Cortex of kidney (tissue), 1 donor: ENCODE data around the gene ERBB4.
"Not testable (repeated sequence)": the region's sequence is repeated elsewhere in the genome, so short reads cannot be mapped to it uniquely, and the experiment has no call there.

Source experiments
- DNase-seq: peaks from one replicate; lab custom pipeline; 2025; lab: John Stamatoyannopoulos, UW

Gene ERBB4

GRCh38 chr2:211729433-211729832 lies 809.2 kb downstream of the ERBB4 start:
- no peak for DNase-seq

- DNase-seq = no peak
These were observed 813.7 kb downstream of the ERBB4 start for GRCh38 chr2:211724933-211725332.

- DNase-seq = no peak
These were observed 815.2 kb downstream of the ERBB4 start for GRCh38 chr2:211723398-211723797.

GRCh38 chr2:211722928-211723327 lies 815.7 kb downstream of the ERBB4 start:
- DNase-seq = no peak

- not testable (repeated sequence) for DNase-seq
These were observed 816.7 kb downstream of the ERBB4 start for GRCh38 chr2:211721874-211722273.

GRCh38 chr2:211709389-211709788 lies 829.2 kb downstream of the ERBB4 start:
- no peak for DNase-seq

- no peak for DNase-seq
These were observed 845.9 kb downstream of the ERBB4 start for GRCh38 chr2:211692689-211693088.

GRCh38 chr2:211690736-211691135 lies 847.9 kb downstream of the ERBB4 start:
- DNase-seq = no peak

- DNase-seq = no peak
These were observed 850.4 kb downstream of the ERBB4 start for GRCh38 chr2:211688196-211688595.

GRCh38 chr2:211674715-211675114 lies 863.9 kb downstream of the ERBB4 start:
- no peak for DNase-seq

GRCh38 chr2:211673133-211673905 lies 865.3 kb downstream of the ERBB4 start:
- DNase-seq = no peak

- DNase-seq = no peak
These were observed 866.6 kb downstream of the ERBB4 start for GRCh38 chr2:211671977-211672376.

GRCh38 chr2:211665299-211665698 lies 873.3 kb downstream of the ERBB4 start:
- no peak for DNase-seq

- no peak for DNase-seq
These were observed 874.3 kb downstream of the ERBB4 start for GRCh38 chr2:211664321-211664720.

GRCh38 chr2:211654211-211654780 lies 884.3 kb downstream of the ERBB4 start:
- no peak for DNase-seq

GRCh38 chr2:211652327-211652726 lies 886.3 kb downstream of the ERBB4 start:
- DNase-seq = no peak

- DNase-seq = no peak
These were observed 889.3 kb downstream of the ERBB4 start for GRCh38 chr2:211649331-211649730.

- no peak for DNase-seq
These were observed 907.1 kb downstream of the ERBB4 start for GRCh38 chr2:211631503-211631902.

GRCh38 chr2:211623096-211623495 lies 915.5 kb downstream of the ERBB4 start:
- DNase-seq = no peak

GRCh38 chr2:211620986-211621385 lies 917.6 kb downstream of the ERBB4 start:
- no peak for DNase-seq

- DNase-seq = no peak
These were observed 920.8 kb downstream of the ERBB4 start for GRCh38 chr2:211617803-211618202.

GRCh38 chr2:211611621-211612020 lies 927.0 kb downstream of the ERBB4 start:
- no peak for DNase-seq

- no peak for DNase-seq
These were observed 927.5 kb downstream of the ERBB4 start for GRCh38 chr2:211611061-211611518.

GRCh38 chr2:211609127-211609526 lies 929.5 kb downstream of the ERBB4 start:
- no peak for DNase-seq
